ENCODE measurements around the gene MOV10L1.

- TF ChIP-seq POLR2A (IDR thresholded peaks at IDR 0.05) (no peak), CTCF (IDR thresholded peaks at IDR 0.05) (no peak)
These were observed 46.8 kb downstream of the MOV10L1 start for GRCh38 chr22:50136581-50137015.
